ENCODE data around the gene ZNF483.
"Not testable (repeated sequence)": the region's sequence is repeated elsewhere in the genome, so short reads cannot be mapped to it uniquely, and the experiment has no call there.

The ZNF483 gene

GRCh38 chr9:111525056-111525977 lies at the start of gene ZNF483:
Gene ZNF483, plus strand, starts transcription at chr9:111525179. Its CDS starts 2,217 bp downstream, at chr9:111527396.
- DNase-seq, result peak; percentile 85

- no peak for DNase-seq
Observed at GRCh38 chr9:111475195-111475594, 49.8 kb upstream of the ZNF483 start.

- no peak for DNase-seq
Observed at GRCh38 chr9:111477677-111478076, 47.3 kb upstream of the ZNF483 start.

- DNase-seq, result no peak
Observed at GRCh38 chr9:111481885-111482636, 42.9 kb upstream of the ZNF483 start.

GRCh38 chr9:111482694-111483438 lies 42.1 kb upstream of the ZNF483 start:
- DNase-seq, result peak; percentile 81

GRCh38 chr9:111483439-111483857 lies 41.5 kb upstream of the ZNF483 start:
- peak; percentile 83 for DNase-seq

- DNase-seq, result peak; percentile 85
Observed at GRCh38 chr9:111483858-111484571, 41.0 kb upstream of the ZNF483 start, which contains the start of gene ECPAS. Gene ECPAS, minus strand, starts transcription at chr9:111484383. Its CDS starts 11,465 bp downstream, at chr9:111472918.

- no peak for DNase-seq
Observed at GRCh38 chr9:111484572-111484894, 40.4 kb upstream of the ZNF483 start.

GRCh38 chr9:111497196-111497595 lies 27.8 kb upstream of the ZNF483 start:
- DNase-seq, result not testable (repeated sequence)

GRCh38 chr9:111501005-111501562 lies 23.9 kb upstream of the ZNF483 start:
- DNase-seq, result no peak

GRCh38 chr9:111501648-111502047 lies 23.3 kb upstream of the ZNF483 start:
- DNase-seq, result no peak

GRCh38 chr9:111502506-111502905 lies 22.5 kb upstream of the ZNF483 start:
- no peak for DNase-seq

GRCh38 chr9:111511581-111511980 lies 13.4 kb upstream of the ZNF483 start:
- not testable (repeated sequence) for DNase-seq

GRCh38 chr9:111514967-111515366 lies 10.0 kb upstream of the ZNF483 start:
- no peak for DNase-seq

- no peak for DNase-seq
Observed at GRCh38 chr9:111516061-111516465, 8.9 kb upstream of the ZNF483 start.

- no peak for DNase-seq
Observed at GRCh38 chr9:111524731-111525055, 286 bp upstream of the ZNF483 start.

- DNase-seq, result no peak
Observed at GRCh38 chr9:111527347-111527746, 2.4 kb downstream of the ZNF483 start.

- no peak for DNase-seq
Observed at GRCh38 chr9:111529787-111530186, 4.8 kb downstream of the ZNF483 start.

- no peak for DNase-seq
Observed at GRCh38 chr9:111531716-111532115, 6.7 kb downstream of the ZNF483 start.

GRCh38 chr9:111533099-111533790 lies 8.3 kb downstream of the ZNF483 start:
- DNase-seq, result no peak

GRCh38 chr9:111542497-111543254 lies 17.7 kb downstream of the ZNF483 start:
- no peak for DNase-seq

Measured in right forelimb (tissue), 1 donor.